HEK293T (cell line): ENCODE measurements around the gene RAMP3.

ENCODE experiments used
- ARNT ChIP-seq: fragments of 450-650 bp; IDR thresholded peaks from 2 replicates; pipeline ENCODE4 v1.6.1; 2017; ENCODE audit warnings: mild to moderate bottlenecking
- BHLHE40 ChIP-seq: fragments of 450-650 bp; IDR thresholded peaks from 2 replicates; pipeline ENCODE4 v1.6.1; 2016; ENCODE audit warnings: mild to moderate bottlenecking, moderate library complexity, borderline replicate concordance
- CTBP1 ChIP-seq: fragments of 450-650 bp; IDR thresholded peaks from 2 replicates; pipeline ENCODE4 v1.6.1; 2016; ENCODE audit warnings: borderline replicate concordance
- ELF4 ChIP-seq: fragments of 450-650 bp; IDR thresholded peaks from 2 replicates; pipeline ENCODE4 v1.6.1; 2017; ENCODE audit warnings: antibody characterized with exemption
- FOXA1 ChIP-seq: fragments of 450-650 bp; IDR thresholded peaks from 2 replicates; pipeline ENCODE4 v1.6.1; 2016; ENCODE audit warnings: mild to moderate bottlenecking
- FOXM1 ChIP-seq: fragments of 450-650 bp; IDR thresholded peaks from 2 replicates; pipeline ENCODE4 v1.6.1; 2017; ENCODE audit warnings: mild to moderate bottlenecking, borderline replicate concordance
- HDGF ChIP-seq: fragments of 450-650 bp; IDR thresholded peaks from 2 replicates; pipeline ENCODE4 v1.6.1; 2017; ENCODE audit warnings: antibody characterized with exemption, borderline replicate concordance
- L3MBTL2 ChIP-seq: fragments of 450-650 bp; conservative IDR thresholded peaks from 2 replicates; pipeline ENCODE4 v1.6.1; 2016; ENCODE audit warnings: mild to moderate bottlenecking
- SP1 ChIP-seq: fragments of 450-650 bp; IDR thresholded peaks from 2 replicates; pipeline ENCODE4 v1.6.1; 2017
- SUZ12 ChIP-seq: fragments of 450-650 bp; IDR thresholded peaks from 2 replicates; pipeline ENCODE4 v1.6.1; 2016; ENCODE audit warnings: mild to moderate bottlenecking
- ZNF384 ChIP-seq: fragments of 450-650 bp; IDR thresholded peaks from 2 replicates; pipeline ENCODE4 v1.6.1; 2016
- TF ChIP-seq, protein P1 (sequence below): fragments of 450-650 bp; IDR thresholded peaks from 2 replicates; pipeline ENCODE4 v1.6.1; 2016

- TF ChIP-seq ELF4: no peak
- TF ChIP-seq CTBP1: no peak
- no peak for TF ChIP-seq HDGF
- TF ChIP-seq, protein P1, sequence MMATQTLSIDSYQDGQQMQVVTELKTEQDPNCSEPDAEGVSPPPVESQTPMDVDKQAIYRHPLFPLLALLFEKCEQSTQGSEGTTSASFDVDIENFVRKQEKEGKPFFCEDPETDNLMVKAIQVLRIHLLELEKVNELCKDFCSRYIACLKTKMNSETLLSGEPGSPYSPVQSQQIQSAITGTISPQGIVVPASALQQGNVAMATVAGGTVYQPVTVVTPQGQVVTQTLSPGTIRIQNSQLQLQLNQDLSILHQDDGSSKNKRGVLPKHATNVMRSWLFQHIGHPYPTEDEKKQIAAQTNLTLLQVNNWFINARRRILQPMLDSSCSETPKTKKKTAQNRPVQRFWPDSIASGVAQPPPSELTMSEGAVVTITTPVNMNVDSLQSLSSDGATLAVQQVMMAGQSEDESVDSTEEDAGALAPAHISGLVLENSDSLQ: no peak
- TF ChIP-seq FOXA1: no peak
- TF ChIP-seq FOXM1: no peak
- no peak for TF ChIP-seq SUZ12
- no peak for TF ChIP-seq SP1
- TF ChIP-seq BHLHE40: no peak
- no peak for TF ChIP-seq L3MBTL2
- no peak for TF ChIP-seq ZNF384
- TF ChIP-seq ARNT: no peak
Measured at GRCh38 chr7:45187946-45188411, 30.4 kb downstream of the RAMP3 start.
